Caco-2 (cell line): Measurements from ENCODE around the gene PAK5. TPM values are rescaled to one million over a fixed set of nuclear protein-coding genes. Genes with fewer than 3 reads are reported as not detected.

Experiments used
- BruUV-seq: library from RNA; stranded (reverse); fragments of 400-500 nt; replicated peaks from 2 replicates; lab custom pipeline; 2021; lab: Mats Ljungman, UMichigan
- CTCF ChIA-PET: fragments of 300-600 bp; sonication (Branson Sonifier 250); formaldehyde crosslinking; loops from one replicate; lab custom pipeline; 2022; ENCODE audit warnings: antibody characterized with exemption; lab: Charles Lee
- POLR2A ChIA-PET: fragments of 300-600 bp; sonication (Branson Sonifier 250); formaldehyde crosslinking; loops from one replicate; lab custom pipeline; 2022; ENCODE audit warnings: antibody characterized with exemption; lab: Charles Lee
- DNase-seq, 2 experiments: peaks; one replicate each; pipeline versions ENCODE4 v3.0.0 to v3.0.0-alpha.2; 2020 to 2022
- H3K27me3 ChIP-seq: replicated peaks from 2 replicates; pipeline ENCODE4 v1.6.0; 2011; ENCODE audit warnings: low read length; ENCODE audit not compliant: control insufficient read depth, insufficient read depth
- H3K36me3 ChIP-seq: 2 replicates; pipeline ENCODE4 v1.5.1; 2011; ENCODE audit warnings: low read length; ENCODE audit not compliant: control insufficient read depth, insufficient read depth
- H3K4me1 ChIP-seq: fragments of 250-450 bp; sonication (Bioruptor Pico); 2 replicates; pipeline ENCODE4 v1.5.1; 2020; ENCODE audit warnings: mild to moderate bottlenecking
- H3K4me3 ChIP-seq: 2 replicates; pipeline ENCODE4 v1.5.1; 2011; ENCODE audit warnings: low read depth, mild to moderate bottlenecking, control low read depth, low read length
- H3K9me3 ChIP-seq: fragments of 250-450 bp; sonication (Bioruptor Pico); 2 replicates; pipeline ENCODE4 v1.5.1; 2020; ENCODE audit warnings: mild to moderate bottlenecking, moderate library complexity
- H3K27ac Mint-ChIP-seq: one replicate; pipeline ENCODE4 v1.8.0; 2022; ENCODE audit warnings: mixed read lengths; ENCODE audit not compliant: unreplicated experiment
- H3K27me3 Mint-ChIP-seq: one replicate; pipeline ENCODE4 v1.8.0; 2022; ENCODE audit warnings: mixed read lengths; ENCODE audit not compliant: insufficient read depth, unreplicated experiment
- H3K36me3 Mint-ChIP-seq: one replicate; pipeline ENCODE4 v1.8.0; 2022; ENCODE audit warnings: mild to moderate bottlenecking, mixed read lengths; ENCODE audit not compliant: insufficient read depth, unreplicated experiment
- H3K4me1 Mint-ChIP-seq: one replicate; pipeline ENCODE4 v1.8.0; 2022; ENCODE audit warnings: low read depth, mixed read lengths; ENCODE audit not compliant: unreplicated experiment
- H3K4me3 Mint-ChIP-seq: one replicate; pipeline ENCODE4 v1.8.0; 2022; ENCODE audit warnings: mild to moderate bottlenecking, moderate library complexity, mixed read lengths; ENCODE audit not compliant: unreplicated experiment
- H3K9me3 Mint-ChIP-seq: one replicate; pipeline ENCODE4 v1.8.0; 2022; ENCODE audit warnings: mixed read lengths; ENCODE audit not compliant: unreplicated experiment
- CTCF ChIP-seq, 2 experiments: fragments of 200-600 bp in 1 of 2; IDR thresholded peaks; 1 replicate in 1 of 2; 2 replicates in 1 of 2; pipeline versions ENCODE4 v1.5.1 to v1.8.0; 2011 to 2022; ENCODE audit warnings: antibody characterized with exemption in 1 of 2, control low read depth in 1 of 2, inconsistent platforms in 1 of 2, low read depth in 1 of 2, low read length in 1 of 2, mild to moderate bottlenecking in 1 of 2, moderate library complexity in 1 of 2; ENCODE audit not compliant: insufficient read depth in 1 of 2, severe bottlenecking in 1 of 2, unreplicated experiment in 1 of 2
- intact Hi-C: fragments of 100-400 bp; cut with micrococcal nuclease; formaldehyde crosslinking; loops from one replicate; pipeline ENCODE4 v1.10.0; 2022; ENCODE audit not compliant: unreplicated experiment
- total RNA-seq: library from RNA; stranded (reverse); gene quantifications from 2 replicates; pipeline ENCODE4 v1.2.3, GENCODE V29; 2022

The PAK5 gene
- total RNA-seq, 1 experiment from 2014 or later = not detected

- intact Hi-C loops = no loop called here
- Mint-ChIP-seq H3K4me3 (no peak overlapping the region), H3K4me1 (no peaks in the 10 kb centered on the region), H3K27me3 (peaks cover 6% of the 10 kb centered on the region), H3K27ac (no peak overlapping the region), H3K9me3 (no peaks in the 10 kb centered on the region), H3K36me3 (no peaks in the 10 kb centered on the region)
- Histone ChIP-seq H3K4me3 (no peak overlapping the region), H3K36me3 (no peaks in the 10 kb centered on the region), H3K9me3 (no peaks in the 10 kb centered on the region), H3K27me3 (no peaks in the 10 kb centered on the region; the same call in 1 of the 2 replicates), H3K4me1 (no peaks in the 10 kb centered on the region)
- DNase-seq = no peak
- ChIA-PET CTCF (no interaction called here), POLR2A (no interaction called here)
- no TSS peak for BruUV-seq
- TF ChIP-seq CTCF (IDR thresholded peaks at IDR 0.05; ENCODE audit: insufficient read depth in 1 of 2, low read depth in 1 of 2, low read length in 1 of 2, severe bottlenecking in 1 of 2, unreplicated experiment in 1 of 2) = no peak
Measured at GRCh38 chr20:9498322-9498721, 340.6 kb downstream of the PAK5 start.

- H3K4me1 ChIP-seq = no peaks in the 10 kb centered on the region
- Mint-ChIP-seq H3K27me3 (peaks cover 3% of the 10 kb centered on the region), H3K27ac (no peak overlapping the region), H3K4me1 (no peaks in the 10 kb centered on the region), H3K4me3 (no peak overlapping the region), H3K9me3 (no peaks in the 10 kb centered on the region), H3K36me3 (no peaks in the 10 kb centered on the region)
- no peaks in the 10 kb centered on the region for H3K36me3 ChIP-seq
- no peak overlapping the region for H3K4me3 ChIP-seq
- H3K27me3 ChIP-seq = no peaks in the 10 kb centered on the region; the same call in 1 of the 2 replicates
- no peak for DNase-seq
- POLR2A ChIA-PET = no interaction called here
- no TSS peak for BruUV-seq
- no peak for TF ChIP-seq CTCF (IDR thresholded peaks at IDR 0.05; ENCODE audit: insufficient read depth in 1 of 2, low read depth in 1 of 2, low read length in 1 of 2, severe bottlenecking in 1 of 2, unreplicated experiment in 1 of 2)
- CTCF ChIA-PET = interaction anchor here (0.6 kb wide), 1 partner anchor 354 kb away, joined by 3 read pairs; no protein-coding TSS in a partner anchor
- intact Hi-C loops = no loop called here
- no peaks in the 10 kb centered on the region for H3K9me3 ChIP-seq
Measured at GRCh38 chr20:9496155-9496554, 342.7 kb downstream of the PAK5 start.

- Mint-ChIP-seq H3K4me3 (no peak overlapping the region), H3K27ac (no peak overlapping the region), H3K36me3 (no peaks in the 10 kb centered on the region), H3K27me3 (peaks cover 3% of the 10 kb centered on the region), H3K4me1 (no peaks in the 10 kb centered on the region), H3K9me3 (no peaks in the 10 kb centered on the region)
- no peak for DNase-seq
- POLR2A ChIA-PET = no interaction called here
- intact Hi-C loops = no loop called here
- no peaks in the 10 kb centered on the region for H3K9me3 ChIP-seq
- CTCF ChIA-PET = no interaction called here
- H3K4me1 ChIP-seq = no peaks in the 10 kb centered on the region
- no peak for TF ChIP-seq CTCF (IDR thresholded peaks at IDR 0.05; ENCODE audit: insufficient read depth in 1 of 2, low read depth in 1 of 2, low read length in 1 of 2, severe bottlenecking in 1 of 2, unreplicated experiment in 1 of 2)
- no peak overlapping the region for H3K4me3 ChIP-seq
- H3K36me3 ChIP-seq = no peaks in the 10 kb centered on the region
- H3K27me3 ChIP-seq = no peaks in the 10 kb centered on the region; the same call in 1 of the 2 replicates
- no TSS peak for BruUV-seq
Measured at GRCh38 chr20:9495701-9496100, 343.2 kb downstream of the PAK5 start.
